ENCODE measurements around the gene PIK3AP1.

The PIK3AP1 gene

DNA sequence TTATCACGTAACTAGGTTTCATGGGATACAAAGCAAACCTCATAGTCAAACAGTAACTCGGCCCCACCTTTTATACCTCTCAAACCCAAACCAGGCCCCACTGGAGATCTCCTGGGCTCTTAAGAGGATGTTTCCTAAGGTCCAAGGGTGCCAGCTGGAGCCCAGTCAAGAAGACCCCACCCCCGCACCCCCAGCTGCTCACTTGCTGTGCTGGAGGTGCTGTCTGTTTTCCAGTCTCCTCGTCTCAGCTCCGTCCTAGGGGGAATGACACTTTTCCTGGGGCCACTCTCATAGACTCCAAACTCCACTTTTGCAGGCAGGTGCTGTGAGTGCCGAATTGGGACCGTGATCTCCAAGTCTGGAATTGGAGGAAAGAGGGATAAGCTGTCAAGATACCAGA lies 110.8 kb downstream of the PIK3AP1 start:
- DNase-seq (ENCODE audit: low spot score): no peak

DNA sequence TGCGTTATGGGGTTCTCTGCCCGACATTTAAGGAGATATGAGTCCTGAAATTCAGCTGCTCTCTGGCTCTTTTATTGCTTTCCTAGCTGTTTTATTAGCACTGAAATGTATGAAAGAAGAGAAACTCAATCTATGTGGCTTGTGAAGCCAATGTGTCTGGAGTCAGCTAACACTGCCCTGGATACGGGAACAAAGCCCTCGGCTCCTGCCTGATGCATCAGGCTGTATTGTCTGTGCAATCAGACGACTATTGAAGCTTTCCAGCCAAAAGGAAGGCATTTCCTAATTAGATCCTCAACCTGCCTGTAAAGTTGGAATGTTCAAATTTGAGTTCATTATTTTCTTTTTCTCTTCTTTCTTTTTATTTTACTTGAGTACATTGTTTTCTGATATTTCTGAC lies 111.5 kb downstream of the PIK3AP1 start:
- DNase-seq (ENCODE audit: low spot score): no peak

DNA sequence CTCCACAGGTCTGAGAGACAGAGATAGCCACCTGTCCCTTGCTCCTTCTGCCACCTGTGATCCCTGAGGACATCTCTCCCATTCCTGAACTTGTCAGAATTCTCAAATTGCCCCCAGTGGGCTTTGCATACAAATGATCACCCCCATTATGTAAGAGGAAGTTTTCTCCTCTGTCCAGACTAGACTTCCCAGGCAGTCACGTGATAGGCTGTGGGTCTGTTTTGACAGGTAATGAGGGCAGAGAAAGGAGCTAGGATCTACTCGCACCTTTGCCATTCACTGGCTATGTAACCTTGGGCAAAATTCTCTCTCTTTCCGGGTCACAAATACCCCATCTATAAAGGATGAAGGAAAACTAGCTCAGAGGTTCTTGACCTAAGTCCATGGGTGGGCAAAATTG lies 112.1 kb downstream of the PIK3AP1 start:
- no peak for DNase-seq (ENCODE audit: low spot score)

DNA sequence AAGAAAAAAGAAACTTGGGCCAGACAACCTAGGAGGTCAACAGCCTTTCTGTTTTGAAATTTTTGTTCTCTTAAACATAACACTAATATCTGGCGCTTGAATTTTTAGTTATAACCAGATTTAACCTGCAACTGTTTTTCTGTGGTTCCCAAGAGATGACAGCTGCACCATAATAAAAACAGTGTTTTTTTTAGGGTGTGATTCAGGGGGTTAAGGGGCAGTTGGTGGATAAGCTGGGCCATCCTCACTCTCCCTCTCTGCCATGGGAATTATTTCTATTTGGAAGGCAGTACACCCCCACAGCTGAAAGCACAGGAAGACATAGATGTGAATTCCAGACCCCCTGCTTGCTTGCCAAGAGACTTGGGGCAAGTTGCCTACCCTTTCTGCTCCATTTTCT lies 113.4 kb downstream of the PIK3AP1 start:
- no peak for DNase-seq (ENCODE audit: low spot score)

DNA sequence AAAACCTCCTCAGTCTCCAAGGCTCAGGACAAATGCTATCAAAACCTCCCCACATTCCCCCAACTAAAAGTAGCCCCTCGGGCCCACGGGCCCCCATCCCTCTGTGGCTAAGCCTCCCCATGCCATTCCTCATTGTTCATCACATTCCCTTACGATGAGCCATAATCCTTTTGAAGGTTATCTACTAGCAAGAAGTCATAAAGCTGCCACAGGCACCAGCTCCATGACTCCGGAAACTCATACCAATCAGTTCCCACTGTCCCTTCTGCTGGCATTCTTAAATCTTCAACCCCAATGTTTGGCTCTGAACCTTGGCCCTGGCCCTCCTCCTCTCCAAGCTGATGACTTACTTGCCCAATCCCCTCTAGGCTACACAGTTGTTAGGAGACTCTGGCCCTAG lies 114.1 kb downstream of the PIK3AP1 start:
- DNase-seq (ENCODE audit: low spot score): peak; percentile 23

DNA sequence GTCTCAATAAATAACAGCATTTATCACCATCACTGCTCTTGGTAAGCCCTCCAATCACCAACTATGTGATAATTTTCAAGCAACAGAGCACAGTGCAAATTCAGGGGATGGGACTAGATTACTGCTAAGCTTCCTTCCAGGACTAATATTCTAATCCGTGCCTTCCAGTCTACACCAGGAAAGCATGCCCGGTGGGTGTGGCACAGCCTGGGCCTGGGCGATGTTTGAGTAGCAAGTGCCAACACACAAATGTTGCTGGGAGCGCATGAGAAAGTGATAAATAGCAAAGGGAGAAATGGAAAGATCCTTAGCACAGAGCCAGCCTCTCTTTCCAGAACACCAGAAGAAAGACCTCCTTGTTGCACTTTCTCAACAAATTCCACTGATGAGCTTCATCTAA lies 120.0 kb downstream of the PIK3AP1 start:
- no peak for DNase-seq (ENCODE audit: low spot score)

DNA sequence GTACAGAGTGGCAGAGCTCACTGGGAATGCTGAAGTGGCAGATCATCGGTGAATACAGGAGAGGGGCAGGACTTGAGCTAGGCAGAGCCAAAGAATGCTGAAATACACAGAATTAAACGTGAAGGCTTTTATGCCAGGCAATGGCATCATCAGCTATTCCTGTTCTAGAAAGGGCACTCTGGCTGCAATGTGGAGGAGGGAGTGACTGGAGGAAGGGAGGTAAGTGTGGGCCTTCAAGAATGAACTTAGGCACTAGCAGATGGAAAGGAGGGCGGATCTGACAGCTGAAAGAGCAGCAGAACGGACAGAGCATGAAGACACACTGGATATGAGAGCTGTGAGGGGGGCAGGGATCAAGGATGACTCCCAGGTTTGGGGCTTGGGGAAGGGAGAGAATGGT lies 121.5 kb downstream of the PIK3AP1 start:
- DNase-seq (ENCODE audit: low spot score): no peak

DNA sequence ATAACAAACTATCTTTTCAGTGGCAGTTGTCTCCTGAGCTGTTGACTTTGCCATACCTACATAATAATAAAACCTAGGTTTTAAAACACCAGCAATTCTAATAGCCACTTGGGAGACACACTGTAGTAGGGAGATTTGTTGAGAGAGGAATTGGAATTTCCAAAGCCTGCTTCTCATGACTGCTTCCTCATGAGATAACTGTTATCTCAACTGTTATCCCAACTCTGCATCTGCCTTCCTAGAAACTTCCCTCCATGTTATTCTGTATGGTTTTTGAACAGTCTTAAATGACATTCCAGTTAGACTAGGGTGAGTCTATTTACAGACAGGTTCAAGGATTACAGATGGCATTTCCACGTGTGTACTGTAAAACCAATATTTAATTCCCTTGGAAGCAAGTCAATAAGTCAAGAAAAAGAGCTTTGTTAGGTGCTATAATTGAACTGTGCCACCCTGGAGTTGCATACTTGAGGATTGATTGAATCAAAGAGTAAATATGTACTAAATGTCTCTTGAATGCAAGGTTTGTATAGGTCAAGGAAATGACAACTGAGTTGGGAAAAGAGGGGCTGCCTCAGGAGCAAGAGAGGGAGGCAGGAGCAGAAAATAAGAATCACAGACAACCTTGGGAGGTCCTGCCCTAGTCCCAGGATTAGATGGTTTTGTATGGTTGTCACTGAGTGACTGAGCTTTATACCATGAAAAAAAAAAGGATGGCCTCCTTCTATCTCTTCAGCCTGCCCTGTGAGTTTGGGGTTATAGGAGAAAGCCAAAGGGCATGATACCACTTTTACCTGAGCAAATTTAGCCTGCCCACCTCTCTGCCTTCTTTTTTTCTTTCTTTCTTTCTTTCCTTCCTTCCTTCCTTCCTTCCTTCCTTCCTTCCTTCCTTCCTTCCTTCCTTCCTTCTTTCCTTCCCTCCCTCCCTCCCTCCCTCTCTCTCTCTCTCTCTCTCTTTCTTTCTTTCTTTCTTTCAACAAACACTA lies 123.6 kb downstream of the PIK3AP1 start:
- DNase-seq (ENCODE audit: low spot score): no peak

DNA sequence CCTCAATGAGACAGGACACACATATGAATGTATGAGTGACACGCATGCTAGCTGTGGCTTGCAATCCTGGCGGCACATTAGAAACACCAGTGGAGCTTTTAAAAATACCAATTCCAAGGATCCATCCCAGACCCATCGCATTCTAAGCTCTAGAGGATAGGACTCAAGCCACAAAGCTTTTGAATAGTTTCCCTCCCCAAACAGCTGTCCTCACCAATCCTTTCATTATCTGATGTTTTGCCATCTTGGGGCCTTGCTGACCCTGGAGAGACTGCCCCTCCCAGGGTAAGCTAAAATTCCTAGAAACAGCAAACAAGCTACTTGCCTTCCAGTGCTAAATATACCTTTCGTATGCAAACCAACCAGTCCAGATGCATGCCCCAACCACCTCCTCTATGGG lies 124.6 kb downstream of the PIK3AP1 start:
- DNase-seq (ENCODE audit: low spot score): no peak

DNA sequence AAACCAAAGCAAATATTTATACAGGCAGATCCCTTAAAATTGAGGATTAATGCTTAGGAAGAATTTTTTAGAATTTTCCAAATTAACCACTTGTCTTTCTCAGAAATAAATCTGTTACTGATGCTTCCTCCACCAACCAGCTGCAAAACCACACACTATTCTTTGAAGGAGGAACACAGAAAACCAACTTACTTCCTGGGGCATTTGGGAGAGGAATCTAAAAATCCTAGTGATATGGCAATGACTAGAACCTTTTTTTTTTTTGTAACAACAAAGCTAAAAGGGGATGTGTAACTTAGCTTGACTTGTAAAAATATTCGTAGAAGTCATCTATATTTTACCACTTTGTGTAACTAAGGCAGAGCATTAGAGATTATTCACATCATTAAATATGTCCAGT lies 128.4 kb downstream of the PIK3AP1 start:
- DNase-seq (ENCODE audit: low spot score): no peak

DNA sequence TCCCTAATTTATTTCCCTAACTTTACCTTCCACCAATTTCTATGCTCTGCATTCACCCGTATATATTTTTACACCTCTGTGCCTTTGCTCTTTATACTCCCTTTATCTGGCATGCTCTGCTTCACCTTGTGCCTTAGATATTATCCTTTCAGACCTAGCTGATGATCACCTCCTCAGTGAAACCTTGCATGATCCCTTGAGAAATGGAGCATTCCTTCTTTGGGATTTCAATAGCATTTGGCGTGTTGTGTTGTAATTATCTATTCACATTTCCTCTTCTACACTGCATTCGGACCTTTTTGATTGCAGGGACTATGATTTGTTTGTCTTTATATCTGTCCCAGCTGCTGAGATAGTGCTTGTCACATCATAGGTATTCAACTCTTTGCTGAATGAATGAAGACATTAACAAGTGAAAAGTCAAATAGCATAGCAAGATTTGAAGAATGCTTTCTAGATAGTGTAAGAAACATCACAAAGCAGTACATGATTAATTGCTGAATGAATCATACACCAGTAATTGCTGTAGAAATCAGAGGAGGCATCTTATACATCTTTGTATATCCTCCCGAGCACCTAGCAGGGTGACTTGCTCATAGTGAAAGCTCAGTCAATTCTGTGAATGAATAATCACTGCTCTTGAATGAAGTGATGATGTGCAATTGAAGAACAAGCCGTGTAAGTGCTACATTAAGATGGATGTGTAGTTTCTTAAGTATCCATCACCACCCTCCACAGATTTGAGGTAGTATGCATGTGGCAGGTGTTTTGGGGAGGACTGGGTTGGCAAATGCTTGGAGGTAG lies 131.5 kb downstream of the PIK3AP1 start:
- DNase-seq (ENCODE audit: low spot score): no peak

DNA sequence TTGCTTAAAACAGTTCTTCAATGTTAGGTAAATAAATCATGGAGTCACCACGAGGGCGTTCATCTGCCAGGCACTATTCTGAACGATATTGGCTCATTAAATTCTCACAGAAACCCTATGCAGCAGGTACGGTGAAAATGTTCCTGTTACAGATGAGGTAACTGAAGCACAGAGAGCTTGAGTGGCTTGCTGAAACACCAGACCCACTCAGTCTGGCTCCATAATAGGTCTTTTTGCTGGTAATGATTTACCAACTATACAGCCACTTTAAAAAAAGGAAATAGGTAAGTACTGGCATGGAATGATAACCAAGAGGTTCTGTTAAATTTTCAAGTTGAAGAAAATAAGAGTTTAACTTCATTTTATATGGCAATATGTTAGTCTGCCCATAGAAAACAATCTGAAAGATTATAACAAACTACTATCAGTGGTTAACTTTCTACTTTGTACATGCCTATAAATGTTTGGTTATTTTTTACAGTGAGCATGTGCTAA lies 132.2 kb downstream of the PIK3AP1 start:
- DNase-seq (ENCODE audit: low spot score): no peak

DNA sequence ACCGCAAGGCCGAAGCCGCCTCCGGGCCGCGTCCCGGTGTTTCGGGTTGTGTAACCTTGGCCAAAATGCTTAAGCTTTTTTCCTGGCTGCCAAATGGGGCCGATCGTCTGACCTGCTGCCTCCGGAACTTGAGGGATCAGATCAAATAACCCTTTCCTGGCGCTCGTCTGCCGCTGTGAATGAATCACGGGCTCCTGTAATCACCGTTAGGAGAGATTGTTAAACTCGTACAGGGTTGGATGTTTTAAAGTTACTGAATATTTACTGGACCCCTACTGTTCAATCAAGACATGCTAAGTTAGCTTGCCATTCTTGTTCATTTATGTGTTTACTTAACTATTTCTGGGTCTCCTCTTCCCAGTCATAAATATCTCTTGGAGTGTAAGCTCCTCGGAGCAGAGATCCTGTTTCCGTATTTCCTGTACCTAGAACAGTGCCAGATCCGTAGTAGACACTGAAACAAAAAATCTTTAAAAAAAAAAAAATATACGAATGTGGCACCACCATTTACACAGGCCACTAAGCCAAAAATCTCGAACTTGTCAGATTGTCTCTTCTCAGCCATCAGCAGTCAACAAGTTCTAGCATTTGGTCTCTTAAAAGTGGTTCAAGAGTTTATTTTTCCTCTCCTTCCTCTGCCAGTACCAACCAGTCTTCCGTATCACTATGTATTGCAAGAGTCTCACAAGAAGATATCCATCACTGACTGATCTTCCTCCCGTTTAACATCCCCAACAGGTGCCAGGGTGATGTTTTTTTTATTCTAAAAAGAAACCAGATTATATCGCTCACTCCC lies 132.9 kb downstream of the PIK3AP1 start:
- DNase-seq (ENCODE audit: low spot score): no peak

DNA sequence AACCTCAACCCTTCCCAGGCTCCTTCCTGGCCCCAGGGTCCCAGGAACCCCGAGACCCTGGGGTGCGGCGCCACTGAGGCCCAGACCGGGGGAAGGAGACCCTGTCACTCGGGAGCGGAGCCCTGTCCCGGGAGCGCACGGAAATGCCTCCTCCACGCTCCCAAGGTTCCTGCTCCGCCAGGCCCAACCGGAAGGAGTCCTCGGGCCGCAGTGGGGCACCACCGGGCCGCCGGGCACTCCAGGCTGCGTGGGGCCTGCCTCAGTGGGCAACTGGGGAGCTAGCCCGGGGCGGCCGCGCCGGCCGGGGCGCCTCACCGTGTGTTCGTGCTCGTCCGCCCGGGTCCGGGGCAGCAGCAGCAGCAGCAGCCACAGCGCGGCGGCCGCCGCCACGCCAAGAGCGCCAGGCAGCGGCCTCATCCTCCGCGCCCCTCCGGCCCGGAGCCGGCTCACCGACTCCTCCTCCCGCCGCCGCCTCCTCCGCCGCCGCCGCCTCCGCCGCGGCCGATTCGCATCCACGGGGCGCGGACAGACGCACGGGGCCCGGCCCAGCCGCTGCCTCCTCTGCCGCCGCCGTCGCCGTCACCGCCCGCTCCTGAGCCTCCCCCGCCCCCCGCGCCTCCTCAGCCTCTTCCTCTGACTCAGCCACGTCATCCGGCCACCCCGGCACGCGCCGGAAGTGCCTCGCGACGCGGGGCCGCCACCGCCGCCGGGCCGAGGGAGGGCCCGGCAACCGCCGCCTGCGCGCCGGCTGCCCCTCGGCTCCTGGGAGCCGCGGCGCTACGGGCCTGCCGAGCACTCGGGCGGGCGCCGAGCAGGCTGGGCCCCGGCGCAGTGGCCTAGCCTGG lies 133.7 kb downstream of the PIK3AP1 start, which contains the start of gene TM9SF3:
Gene TM9SF3, minus strand, starts transcription at position 594 of the 845 bp plus-strand sequence. Its CDS starts 177 bp downstream, at position 417.
- peak; percentile 86 for DNase-seq (ENCODE audit: low spot score)

DNA sequence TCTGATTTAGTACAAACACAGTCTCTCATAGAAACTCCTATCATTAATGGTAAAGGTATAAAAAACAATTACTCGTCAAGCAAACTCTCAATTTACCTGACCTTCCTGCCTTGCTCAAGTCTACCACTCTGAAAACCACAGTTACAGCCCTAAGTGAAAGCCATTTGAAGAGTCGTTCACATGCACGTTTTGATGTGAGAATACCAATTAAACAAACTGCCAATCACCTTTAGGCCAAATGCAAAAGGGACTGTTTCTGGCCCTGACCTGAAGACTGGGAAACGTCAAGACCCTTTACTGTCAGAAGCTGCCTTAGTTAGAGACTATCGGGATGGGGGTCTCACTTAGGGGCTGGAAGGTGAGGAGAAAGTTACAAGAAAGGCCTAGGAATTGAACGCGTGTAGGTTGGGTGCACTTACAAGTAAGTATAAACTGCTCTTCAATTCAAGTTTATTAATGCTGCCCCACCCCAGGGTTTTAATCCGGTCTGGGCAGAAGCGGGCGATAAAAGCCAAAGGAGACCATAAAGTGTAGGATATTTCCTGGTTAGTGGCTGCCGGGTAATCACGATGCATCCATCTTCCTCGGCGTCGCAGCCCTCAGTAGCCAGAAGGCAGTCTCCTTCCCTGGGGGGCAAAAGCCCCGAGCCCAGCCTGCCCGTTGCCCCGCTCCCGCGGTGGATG lies 134.4 kb downstream of the PIK3AP1 start:
- no peak for DNase-seq (ENCODE audit: low spot score)

DNA sequence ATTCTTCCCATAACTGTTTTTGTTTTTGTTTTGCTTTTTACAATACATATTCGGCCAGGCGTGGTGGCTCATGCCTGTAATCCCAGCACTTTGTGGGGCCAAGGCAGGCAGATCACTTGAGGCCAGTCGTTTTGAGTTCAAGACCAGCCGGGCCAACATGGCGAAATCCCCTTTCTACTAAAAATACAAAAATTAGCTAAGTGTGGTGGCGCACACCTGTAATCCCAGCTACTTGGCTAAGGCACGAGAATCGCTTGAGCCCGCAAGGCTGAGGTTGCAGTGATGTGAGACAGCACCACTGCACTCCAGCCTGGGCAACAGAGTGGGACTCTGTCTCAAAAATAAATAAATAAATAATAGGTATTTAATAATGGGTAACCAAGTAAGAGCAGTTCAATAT lies 135.8 kb downstream of the PIK3AP1 start:
- no peak for DNase-seq (ENCODE audit: low spot score)

DNA sequence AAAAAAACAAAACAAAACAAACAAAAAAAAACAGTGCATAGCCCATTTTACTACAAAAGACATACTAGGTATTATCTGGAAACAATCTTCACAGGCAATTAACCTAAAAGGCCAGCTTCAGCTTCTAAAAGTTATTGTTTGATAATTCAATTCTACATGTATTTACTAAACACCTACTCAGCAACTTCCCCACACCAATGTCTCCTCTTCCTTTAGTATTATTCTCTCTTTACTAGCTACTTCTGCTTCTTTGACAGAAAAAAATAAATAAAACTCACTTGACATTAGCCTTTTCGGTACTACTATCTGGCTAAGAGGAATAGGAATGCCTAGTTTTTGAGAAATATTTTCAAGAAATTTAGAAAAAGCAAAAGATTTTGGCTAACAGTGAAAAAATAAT lies 136.3 kb downstream of the PIK3AP1 start:
- no peak for DNase-seq (ENCODE audit: low spot score)

DNA sequence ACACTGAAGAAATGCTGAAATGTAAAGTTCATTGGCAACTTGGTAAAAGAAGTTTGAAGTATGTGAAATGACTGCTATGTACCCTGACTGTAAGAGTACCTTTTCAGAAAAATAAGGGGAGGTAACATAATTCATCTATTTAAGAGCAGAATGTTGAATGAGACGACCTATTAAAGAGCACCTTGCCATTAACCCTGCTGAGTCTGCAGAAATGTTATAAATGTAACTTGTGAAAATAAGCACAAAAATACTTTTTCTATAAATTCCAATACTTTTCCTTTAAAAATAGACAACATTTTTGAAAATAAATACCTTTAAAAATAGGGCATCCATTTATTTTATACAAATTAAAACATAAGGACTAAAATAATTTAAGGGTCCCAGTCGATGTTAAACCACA lies 141.2 kb downstream of the PIK3AP1 start:
- DNase-seq (ENCODE audit: low spot score): no peak

DNA sequence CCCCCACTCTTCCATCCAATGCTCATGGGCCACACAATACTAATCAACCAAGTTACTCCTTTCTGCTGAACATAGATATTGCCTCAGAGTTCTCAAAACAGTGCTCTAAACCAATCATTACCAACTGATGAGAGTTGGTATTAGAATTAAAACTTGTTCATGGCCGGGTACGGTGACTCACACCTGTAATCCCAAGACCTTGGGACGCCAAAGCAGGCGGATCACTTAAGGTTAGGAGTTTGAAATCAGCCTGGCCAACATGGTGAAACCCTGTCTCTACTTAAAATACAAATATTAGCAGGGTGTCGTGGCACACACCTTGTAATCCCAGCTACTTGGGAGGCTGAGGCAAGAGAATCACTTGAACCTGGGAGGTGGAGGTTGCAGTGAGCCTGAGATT lies 141.7 kb downstream of the PIK3AP1 start:
- no peak for DNase-seq (ENCODE audit: low spot score)

DNA sequence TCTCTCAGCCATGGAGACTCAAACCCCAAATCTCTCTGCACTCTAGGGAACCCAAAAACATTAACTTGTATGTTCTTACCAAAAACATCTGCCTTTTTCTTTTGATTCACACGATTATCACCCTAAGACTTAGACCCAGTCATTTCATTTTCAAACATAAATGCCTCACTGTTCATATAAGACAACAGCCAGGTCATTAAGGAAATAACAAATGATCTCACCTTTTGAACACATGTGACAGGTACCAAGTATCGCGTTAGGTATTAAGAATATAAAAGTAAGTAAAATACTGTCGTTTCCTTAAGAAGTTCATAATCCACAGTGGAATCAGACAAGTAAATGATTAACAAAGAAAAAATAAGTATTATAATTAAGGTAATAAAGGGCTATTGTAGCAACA lies 142.3 kb downstream of the PIK3AP1 start:
- no peak for DNase-seq (ENCODE audit: low spot score)

Measured in hepatic stellate cell (primary cell).